Measurements from ENCODE around the gene INF2.

The INF2 gene

DNA sequence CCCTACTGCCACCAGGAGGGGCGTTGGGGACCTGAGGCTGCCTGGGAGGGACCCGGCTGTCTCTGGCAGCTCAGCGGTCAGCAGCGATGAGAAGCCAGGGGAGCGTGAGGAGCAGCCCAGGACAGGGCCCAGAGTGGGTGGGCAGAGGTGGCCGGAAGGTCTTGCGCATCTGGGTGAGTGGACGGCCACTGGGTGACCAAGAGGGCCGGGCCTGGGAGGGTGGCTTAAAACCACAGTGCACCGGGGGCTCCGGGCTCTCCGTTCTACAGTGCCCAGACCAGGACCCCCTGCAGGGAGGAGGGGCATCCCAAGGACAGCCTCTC is 10.0 kb downstream of the INF2 start:
- peaks cover 1% of the 10 kb centered on the region for H3K79me2 ChIP-seq (ENCODE audit: control insufficient read depth, insufficient read depth, low read length)
- H3K36me3 ChIP-seq (ENCODE audit: control insufficient read depth, insufficient read depth, low read length) = peaks cover 8% of the 10 kb centered on the region
- no peak overlapping the region for H3K23ac ChIP-seq (ENCODE audit: low read length)
- H2BK120ac ChIP-seq (ENCODE audit: low read depth, low read length) = no peak overlapping the region
- no peak overlapping the region for H3K4me3 ChIP-seq (ENCODE audit: low read length)
- no peaks in the 10 kb centered on the region for H3K27me3 ChIP-seq (ENCODE audit: insufficient read depth, low read length, poor library complexity)
- no peak overlapping the region for H3K27ac ChIP-seq (ENCODE audit: low read depth, low read length)
- peaks cover 8% of the 10 kb centered on the region for H3K79me1 ChIP-seq (ENCODE audit: low read length)
- H2BK5ac ChIP-seq (ENCODE audit: low read length) = no peak overlapping the region
- H4K5ac ChIP-seq (ENCODE audit: low read length) = no peak overlapping the region
- H2AK5ac ChIP-seq (ENCODE audit: low read length) = no peak overlapping the region
- H3K4me1 ChIP-seq (ENCODE audit: control insufficient read depth, low read depth, low read length) = peaks cover 7% of the 10 kb centered on the region
- H3K4me2 ChIP-seq (ENCODE audit: low read length) = no peak overlapping the region
- no peak overlapping the region for H3K18ac ChIP-seq (ENCODE audit: low read length)
- H2BK15ac ChIP-seq (replicated peaks; ENCODE audit: low read depth) = no peak overlapping the region
- no peak overlapping the region for H3K4ac ChIP-seq (ENCODE audit: low read depth, low read length)
- H3K9ac ChIP-seq (ENCODE audit: low read length) = no peak overlapping the region
- H3K56ac ChIP-seq (ENCODE audit: low read length) = no peak overlapping the region
- WGBS (ENCODE audit: extremely low coverage, insufficient coverage, low lambda C conversion rate) = no CpG with 5 or more reads among the region's 12 CpGs
- H4K8ac ChIP-seq (ENCODE audit: low read depth, low read length) = no peak overlapping the region
- DNase-seq = no peak

DNA sequence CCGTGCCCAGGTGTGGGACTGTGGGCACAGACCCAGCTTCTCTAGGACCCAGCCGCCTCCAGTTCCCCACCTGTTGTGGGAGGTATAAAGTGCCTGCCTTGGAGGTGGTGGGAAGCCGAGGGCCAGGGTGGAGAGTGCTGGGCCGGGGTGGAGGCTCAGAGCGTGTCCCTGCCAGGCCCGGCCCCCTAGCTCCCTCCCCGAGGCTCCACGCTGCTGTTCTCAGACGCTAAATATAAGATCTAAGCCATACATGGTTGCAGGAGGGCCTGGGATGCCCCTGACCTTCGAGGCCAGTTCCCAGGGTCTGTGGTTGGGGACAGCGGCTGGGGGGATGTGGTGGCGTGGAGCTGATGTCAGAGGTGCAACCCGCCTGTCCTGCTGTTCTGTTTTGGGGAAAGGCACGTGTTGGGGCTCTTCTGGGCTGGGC is 10.8 kb downstream of the INF2 start:
- H2BK5ac ChIP-seq (ENCODE audit: low read length) = no peak overlapping the region
- H3K4me3 ChIP-seq (ENCODE audit: low read length) = no peak overlapping the region
- H3K23ac ChIP-seq (ENCODE audit: low read length) = no peak overlapping the region
- H4K8ac ChIP-seq (ENCODE audit: low read depth, low read length) = no peak overlapping the region
- H3K36me3 ChIP-seq (ENCODE audit: control insufficient read depth, insufficient read depth, low read length) = peaks cover 8% of the 10 kb centered on the region
- peaks cover 6% of the 10 kb centered on the region for H3K79me1 ChIP-seq (ENCODE audit: low read length)
- H3K27ac ChIP-seq (ENCODE audit: low read depth, low read length) = no peak overlapping the region
- no peak overlapping the region for H3K4me2 ChIP-seq (ENCODE audit: low read length)
- H2BK15ac ChIP-seq (replicated peaks; ENCODE audit: low read depth) = no peak overlapping the region
- H2AK5ac ChIP-seq (ENCODE audit: low read length) = no peak overlapping the region
- DNase-seq = no peak
- no peak overlapping the region for H3K18ac ChIP-seq (ENCODE audit: low read length)
- no peak overlapping the region for H3K56ac ChIP-seq (ENCODE audit: low read length)
- no peaks in the 10 kb centered on the region for H3K27me3 ChIP-seq (ENCODE audit: insufficient read depth, low read length, poor library complexity)
- H4K5ac ChIP-seq (ENCODE audit: low read length) = no peak overlapping the region
- H3K9ac ChIP-seq (ENCODE audit: low read length) = no peak overlapping the region
- no peak overlapping the region for H3K4ac ChIP-seq (ENCODE audit: low read depth, low read length)
- no CpG with 5 or more reads among the region's 14 CpGs for WGBS (ENCODE audit: extremely low coverage, insufficient coverage, low lambda C conversion rate)
- peaks cover 2% of the 10 kb centered on the region for H3K4me1 ChIP-seq (ENCODE audit: control insufficient read depth, low read depth, low read length)
- H2BK120ac ChIP-seq (ENCODE audit: low read depth, low read length) = no peak overlapping the region
- H3K79me2 ChIP-seq (ENCODE audit: control insufficient read depth, insufficient read depth, low read length) = no peaks in the 10 kb centered on the region

DNA sequence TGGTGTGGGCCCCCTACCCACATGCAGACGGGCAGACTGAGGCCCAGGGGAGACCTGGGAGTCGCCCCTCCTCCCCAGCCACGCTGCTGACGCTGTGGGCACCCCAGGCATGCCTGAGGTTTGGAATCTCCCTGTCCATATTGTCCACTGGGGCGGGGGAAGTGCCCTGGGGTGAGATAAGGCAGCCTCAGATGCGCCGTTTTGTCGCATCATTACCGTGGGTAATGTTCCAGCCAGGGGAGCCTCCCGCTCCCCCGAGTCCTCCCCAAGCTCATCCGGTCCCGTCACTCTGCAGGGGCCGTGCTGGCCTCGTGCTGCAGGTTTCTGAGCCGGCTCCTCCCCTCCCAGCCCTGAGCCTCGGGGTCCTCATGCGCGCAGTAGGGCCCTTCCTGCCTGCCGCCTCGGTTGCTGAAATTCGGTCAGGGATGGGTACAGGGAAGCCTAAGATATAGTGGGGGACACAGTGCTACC is 11.4 kb downstream of the INF2 start:
- no peak overlapping the region for H2AK5ac ChIP-seq (ENCODE audit: low read length)
- H3K4me2 ChIP-seq (ENCODE audit: low read length) = no peak overlapping the region
- no CpG with 5 or more reads among the region's 22 CpGs for WGBS (ENCODE audit: extremely low coverage, insufficient coverage, low lambda C conversion rate)
- H2BK15ac ChIP-seq (replicated peaks; ENCODE audit: low read depth) = no peak overlapping the region
- DNase-seq = no peak
- no peak overlapping the region for H4K5ac ChIP-seq (ENCODE audit: low read length)
- no peak overlapping the region for H3K4me3 ChIP-seq (ENCODE audit: low read length)
- no peaks in the 10 kb centered on the region for H3K79me2 ChIP-seq (ENCODE audit: control insufficient read depth, insufficient read depth, low read length)
- no peaks in the 10 kb centered on the region for H3K27me3 ChIP-seq (ENCODE audit: insufficient read depth, low read length, poor library complexity)
- peak overlapping the region; percentile 69 for H3K56ac ChIP-seq (ENCODE audit: low read length)
- H3K36me3 ChIP-seq (ENCODE audit: control insufficient read depth, insufficient read depth, low read length) = peaks cover 8% of the 10 kb centered on the region
- H3K27ac ChIP-seq (ENCODE audit: low read depth, low read length) = no peak overlapping the region
- H3K18ac ChIP-seq (ENCODE audit: low read length) = no peak overlapping the region
- no peak overlapping the region for H3K23ac ChIP-seq (ENCODE audit: low read length)
- peaks cover 6% of the 10 kb centered on the region for H3K79me1 ChIP-seq (ENCODE audit: low read length)
- no peak overlapping the region for H2BK5ac ChIP-seq (ENCODE audit: low read length)
- peaks cover 2% of the 10 kb centered on the region for H3K4me1 ChIP-seq (ENCODE audit: control insufficient read depth, low read depth, low read length)
- no peak overlapping the region for H2BK120ac ChIP-seq (ENCODE audit: low read depth, low read length)
- H3K9ac ChIP-seq (ENCODE audit: low read length) = peak overlapping the region; percentile 28
- no peak overlapping the region for H3K4ac ChIP-seq (ENCODE audit: low read depth, low read length)
- H4K8ac ChIP-seq (ENCODE audit: low read depth, low read length) = no peak overlapping the region

GRCh38 chr14:104701383-104702076 is 12.1 kb downstream of the INF2 start:
- no peak overlapping the region for H4K5ac ChIP-seq (ENCODE audit: low read length)
- H3K4me1 ChIP-seq (ENCODE audit: control insufficient read depth, low read depth, low read length) = peaks cover 2% of the 10 kb centered on the region
- H2AK5ac ChIP-seq (ENCODE audit: low read length) = no peak overlapping the region
- no peak overlapping the region for H3K4ac ChIP-seq (ENCODE audit: low read depth, low read length)
- peaks cover 2% of the 10 kb centered on the region for H3K79me1 ChIP-seq (ENCODE audit: low read length)
- WGBS (ENCODE audit: extremely low coverage, insufficient coverage, low lambda C conversion rate) = no CpG with 5 or more reads among the region's 46 CpGs
- H3K36me3 ChIP-seq (ENCODE audit: control insufficient read depth, insufficient read depth, low read length) = peaks cover 7% of the 10 kb centered on the region
- no peak overlapping the region for H3K23ac ChIP-seq (ENCODE audit: low read length)
- H3K27ac ChIP-seq (ENCODE audit: low read depth, low read length) = no peak overlapping the region
- H4K8ac ChIP-seq (ENCODE audit: low read depth, low read length) = no peak overlapping the region
- H3K4me3 ChIP-seq (ENCODE audit: low read length) = no peak overlapping the region
- no peaks in the 10 kb centered on the region for H3K79me2 ChIP-seq (ENCODE audit: control insufficient read depth, insufficient read depth, low read length)
- no peaks in the 10 kb centered on the region for H3K27me3 ChIP-seq (ENCODE audit: insufficient read depth, low read length, poor library complexity)
- no peak for DNase-seq
- no peak overlapping the region for H3K9ac ChIP-seq (ENCODE audit: low read length)
- H3K4me2 ChIP-seq (ENCODE audit: low read length) = no peak overlapping the region
- no peak overlapping the region for H2BK15ac ChIP-seq (replicated peaks; ENCODE audit: low read depth)
- peak overlapping the region; percentile 69 for H3K56ac ChIP-seq (ENCODE audit: low read length)
- H3K18ac ChIP-seq (ENCODE audit: low read length) = no peak overlapping the region
- no peak overlapping the region for H2BK5ac ChIP-seq (ENCODE audit: low read length)
- H2BK120ac ChIP-seq (ENCODE audit: low read depth, low read length) = no peak overlapping the region

DNA sequence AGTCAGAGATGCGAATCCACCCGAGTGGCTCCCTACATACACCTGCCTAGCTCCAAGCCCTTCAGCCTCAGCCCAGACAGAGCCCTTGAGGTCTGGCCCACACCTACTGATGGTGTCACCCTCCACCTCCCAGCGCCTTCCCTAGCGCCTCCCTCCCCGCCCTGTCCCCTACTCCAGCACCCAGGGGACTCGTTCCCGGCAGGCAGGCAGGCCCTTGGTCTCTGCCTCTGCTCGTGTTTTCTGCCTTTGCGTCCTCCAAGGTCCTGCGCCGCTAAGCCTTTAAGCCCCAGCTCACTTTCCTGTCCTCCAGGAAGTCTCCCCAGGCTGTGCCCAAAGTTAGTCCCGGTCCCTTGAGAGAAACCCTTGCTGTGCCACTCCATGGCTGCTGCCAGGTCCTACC is 12.7 kb downstream of the INF2 start:
- WGBS (ENCODE audit: extremely low coverage, insufficient coverage, low lambda C conversion rate) = no CpG with 5 or more reads among the region's 12 CpGs
- H3K36me3 ChIP-seq (ENCODE audit: control insufficient read depth, insufficient read depth, low read length) = peaks cover 7% of the 10 kb centered on the region
- no peak for DNase-seq

GRCh38 chr14:104702673-104703072 is 13.3 kb downstream of the INF2 start:
- H3K4ac ChIP-seq (ENCODE audit: low read depth, low read length) = no peak overlapping the region

More for the DNA sequence above, 12.7 kb downstream of the INF2 start:
- H3K4me3 ChIP-seq (ENCODE audit: low read length) = no peak overlapping the region
- no peak overlapping the region for H3K27ac ChIP-seq (ENCODE audit: low read depth, low read length)
- no peak overlapping the region for H4K5ac ChIP-seq (ENCODE audit: low read length)
- H2BK120ac ChIP-seq (ENCODE audit: low read depth, low read length) = no peak overlapping the region
- peaks cover 3% of the 10 kb centered on the region for H3K4me1 ChIP-seq (ENCODE audit: control insufficient read depth, low read depth, low read length)
- no peak overlapping the region for H2BK15ac ChIP-seq (replicated peaks; ENCODE audit: low read depth)
- H3K56ac ChIP-seq (ENCODE audit: low read length) = no peak overlapping the region
- H3K27me3 ChIP-seq (ENCODE audit: insufficient read depth, low read length, poor library complexity) = no peaks in the 10 kb centered on the region
- no peak overlapping the region for H3K23ac ChIP-seq (ENCODE audit: low read length)
- H2BK5ac ChIP-seq (ENCODE audit: low read length) = no peak overlapping the region
- no peak overlapping the region for H2AK5ac ChIP-seq (ENCODE audit: low read length)
- H3K79me1 ChIP-seq (ENCODE audit: low read length) = peaks cover 2% of the 10 kb centered on the region
- no peak overlapping the region for H3K4ac ChIP-seq (ENCODE audit: low read depth, low read length)
- no peak overlapping the region for H3K9ac ChIP-seq (ENCODE audit: low read length)
- no peak overlapping the region for H4K8ac ChIP-seq (ENCODE audit: low read depth, low read length)
- H3K18ac ChIP-seq (ENCODE audit: low read length) = no peak overlapping the region
- no peaks in the 10 kb centered on the region for H3K79me2 ChIP-seq (ENCODE audit: control insufficient read depth, insufficient read depth, low read length)
- no peak overlapping the region for H3K4me2 ChIP-seq (ENCODE audit: low read length)

More at GRCh38 chr14:104702673-104703072, 13.3 kb downstream of the INF2 start:
- Histone ChIP-seq H4K8ac (ENCODE audit: low read depth, low read length) (no peak overlapping the region), H3K27ac (ENCODE audit: low read depth, low read length) (no peak overlapping the region), H3K56ac (ENCODE audit: low read length) (no peak overlapping the region), H3K23ac (ENCODE audit: low read length) (no peak overlapping the region), H2BK15ac (replicated peaks; ENCODE audit: low read depth) (no peak overlapping the region), H3K9ac (ENCODE audit: low read length) (no peak overlapping the region), H2AK5ac (ENCODE audit: low read length) (no peak overlapping the region), H4K5ac (ENCODE audit: low read length) (no peak overlapping the region), H2BK120ac (ENCODE audit: low read depth, low read length) (no peak overlapping the region), H3K36me3 (ENCODE audit: control insufficient read depth, insufficient read depth, low read length) (peaks cover 7% of the 10 kb centered on the region), H3K27me3 (ENCODE audit: insufficient read depth, low read length, poor library complexity) (no peaks in the 10 kb centered on the region), H2BK5ac (ENCODE audit: low read length) (no peak overlapping the region), H3K4me1 (ENCODE audit: control insufficient read depth, low read depth, low read length) (peaks cover 4% of the 10 kb centered on the region), H3K4me2 (ENCODE audit: low read length) (no peak overlapping the region), H3K18ac (ENCODE audit: low read length) (no peak overlapping the region), H3K79me1 (ENCODE audit: low read length) (peaks cover 2% of the 10 kb centered on the region), H3K4me3 (ENCODE audit: low read length) (no peak overlapping the region), H3K79me2 (ENCODE audit: control insufficient read depth, insufficient read depth, low read length) (no peaks in the 10 kb centered on the region)
- DNase-seq = no peak
- no CpG with 5 or more reads among the region's 4 CpGs for WGBS (ENCODE audit: extremely low coverage, insufficient coverage, low lambda C conversion rate)

Data from mesendoderm (in vitro differentiated cells).